K562 (cell line): ENCODE data around the gene DDIT3. TPM values are rescaled to one million over a fixed set of nuclear protein-coding genes. Genes with fewer than 3 reads are reported as not detected.

Experiments used
- CC2D1A ChIP-seq: fragments of 450-650 bp; IDR thresholded peaks from 2 replicates; pipeline ENCODE4 v1.6.1; 2017; ENCODE audit warnings: mild to moderate bottlenecking
- FOXJ3 ChIP-seq: sonication (generic); formaldehyde crosslinking; IDR thresholded peaks from 2 replicates; pipeline ENCODE4 v1.4.0; 2020; ENCODE audit warnings: mild to moderate bottlenecking, missing genetic modification reagents
- ILF3 ChIP-seq: fragments of 450-650 bp; IDR thresholded peaks from 2 replicates; pipeline ENCODE4 v1.6.1; 2018; ENCODE audit warnings: antibody characterized with exemption, mild to moderate bottlenecking, moderate library complexity, borderline replicate concordance
- PCBP1 ChIP-seq: fragments of 200-400 bp; formaldehyde crosslinking; IDR thresholded peaks from 2 replicates; pipeline ENCODE4 v1.6.1; 2018; ENCODE audit warnings: mild to moderate bottlenecking, low read depth, low read length; ENCODE audit not compliant: poor library complexity, severe bottlenecking
- RCOR1 ChIP-seq, 2 experiments: IDR thresholded peaks; 2 replicates each; pipeline ENCODE4 v1.6.1; 2012; ENCODE audit warnings: low read depth in 2 of 2, low read length in 2 of 2, borderline replicate concordance in 1 of 2, improper control_type of control experiment in 1 of 2
- REST ChIP-seq, 2 experiments: fragments of 450-650 bp; formaldehyde crosslinking in 1 of 2; IDR thresholded peaks; 2 replicates each; pipeline versions ENCODE4 v1.4.0 to v1.6.1; 2014 to 2020; ENCODE audit warnings: mild to moderate bottlenecking in 2 of 2, borderline replicate concordance in 1 of 2, low read depth in 1 of 2
- TAF7 ChIP-seq: fragments of 450-650 bp; IDR thresholded peaks from 2 replicates; pipeline ENCODE4 v1.6.1; 2016; ENCODE audit warnings: missing genetic modification characterization, missing compliant biosample characterization
- polyA plus RNA-seq, 8 experiments: library from polyadenylated mRNA; depleted of rRNA in 4 of 8; stranded (reverse) in 5 of 8; unstranded in 3 of 8; fragments of >200 nt; fragmentation: Nextera tagmentation in 2 of 8; fragmentation: Illumina TruSeq in 1 of 8; extraction: Ambion mirVana in 2 of 8; extraction: Trizol in 1 of 8; gene quantifications; 2 replicates each; pipeline versions ENCODE4 v1.2.1 to v1.2.3, GENCODE V29; 2011 to 2014; ENCODE audit warnings: inconsistent platforms in 1 of 8, missing spikeins in 1 of 8
- total RNA-seq, 7 experiments: library from RNA; depleted of rRNA in 6 of 7; stranded (reverse); fragments of >200 nt in 6 of 7; fragmentation: Illumina TruSeq in 2 of 7; extraction: Trizol in 2 of 7; gene quantifications; 2 replicates each; pipeline versions ENCODE4 v1.2.1 to v1.2.3, GENCODE V29; 2011 to 2021; ENCODE audit warnings: low replicate concordance in 1 of 7

Gene DDIT3
- total and polyA plus RNA-seq, 9 of the 15 experiments (the other 6 are each of a cell fraction or from before 2014, with no cell fraction given), result 59.1 to 272 (median 89.9) TPM

DNA sequence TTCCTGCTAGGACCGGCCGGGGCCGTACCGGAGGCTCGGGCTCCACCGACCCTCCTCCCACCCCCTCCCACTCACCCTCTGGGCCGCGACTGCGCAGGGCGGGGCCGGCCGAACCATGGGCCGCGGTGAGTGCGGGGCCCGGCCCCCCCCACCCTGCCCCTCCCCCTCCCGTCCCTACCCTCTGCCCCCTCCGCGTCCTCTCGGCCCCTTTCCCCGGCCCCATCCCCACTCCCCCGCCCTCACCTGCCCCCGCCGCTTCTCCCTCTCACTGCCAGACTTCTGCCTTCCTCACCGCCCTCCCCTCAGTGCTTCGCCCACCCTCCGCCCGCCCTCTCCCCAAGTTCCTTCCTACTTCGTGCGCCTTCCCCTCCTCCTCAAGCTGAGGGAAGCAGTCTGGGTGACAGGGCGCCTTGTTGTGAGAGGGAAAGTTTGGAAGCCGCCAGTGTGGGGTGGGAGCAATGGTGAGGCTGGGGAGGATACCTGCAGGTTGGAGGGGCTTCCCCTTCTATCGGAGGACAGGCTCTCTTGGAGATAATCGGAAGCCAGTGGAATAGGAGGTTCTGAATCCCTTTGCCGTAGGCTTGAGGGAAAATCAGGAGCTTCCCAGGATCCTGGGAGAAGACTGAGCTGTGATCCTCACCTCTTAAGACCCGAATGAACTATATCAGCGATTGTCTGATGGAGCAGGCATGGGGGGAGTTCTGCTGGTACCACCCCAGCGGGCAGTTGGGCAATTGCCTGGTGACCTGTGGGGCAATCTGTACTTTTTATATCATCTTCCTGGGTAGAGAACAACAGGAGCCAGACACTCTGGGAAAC is 2.8 kb upstream of the DDIT3 start (continued):
- TF ChIP-seq FOXJ3 (CRISPR knock-in tag), result no peak
- 0 out of 2 replicates have a peak, but pooled peaks have one; percentile 23 for TF ChIP-seq CC2D1A
- TF ChIP-seq RCOR1 (IDR thresholded peaks at IDR 0.05; ENCODE audit: borderline replicate concordance in 1 of 2, low read depth in 2 of 2, low read length in 2 of 2), result peak in 1 of 2 experiments; percentile 4; a peak in 1 of 4 replicates
- peak; percentile 86 for TF ChIP-seq REST (IDR thresholded peaks at IDR 0.05; ENCODE audit: borderline replicate concordance)
- TF ChIP-seq REST (CRISPR knock-in tag; IDR thresholded peaks at IDR 0.05; ENCODE audit: low read depth), result 0 out of 2 replicates have a peak, but pooled peaks have one; percentile 39
- TF ChIP-seq ILF3, result no peak
- peak; percentile 97 for TF ChIP-seq PCBP1
- TF ChIP-seq TAF7 (tag), result 0 out of 2 replicates have a peak, but pooled peaks have one; percentile 16
